DLD1 (cell line): ENCODE measurements around the gene ARHGAP22.

Experiments
- in situ Hi-C: cut with HindIII; loops from 2 replicates; pipeline ENCODE4 v1.10.0; 2017; ENCODE audit warnings: low sequenced_read_pairs

ARHGAP22 gene

GRCh38 chr10:48455392-48456151, 149.3 kb downstream of the ARHGAP22 start:
- in situ Hi-C loops = no loop called here

- in situ Hi-C loops = no loop called here
Observed at GRCh38 chr10:48455055-48455391, 149.8 kb downstream of the ARHGAP22 start.

GRCh38 chr10:48454302-48455054, 150.4 kb downstream of the ARHGAP22 start:
- in situ Hi-C loops = no loop called here

GRCh38 chr10:48453451-48454301, 151.2 kb downstream of the ARHGAP22 start:
- in situ Hi-C loops = no loop called here

- in situ Hi-C loops = no loop called here
Observed at GRCh38 chr10:48452879-48453412, 151.9 kb downstream of the ARHGAP22 start.

DNA sequence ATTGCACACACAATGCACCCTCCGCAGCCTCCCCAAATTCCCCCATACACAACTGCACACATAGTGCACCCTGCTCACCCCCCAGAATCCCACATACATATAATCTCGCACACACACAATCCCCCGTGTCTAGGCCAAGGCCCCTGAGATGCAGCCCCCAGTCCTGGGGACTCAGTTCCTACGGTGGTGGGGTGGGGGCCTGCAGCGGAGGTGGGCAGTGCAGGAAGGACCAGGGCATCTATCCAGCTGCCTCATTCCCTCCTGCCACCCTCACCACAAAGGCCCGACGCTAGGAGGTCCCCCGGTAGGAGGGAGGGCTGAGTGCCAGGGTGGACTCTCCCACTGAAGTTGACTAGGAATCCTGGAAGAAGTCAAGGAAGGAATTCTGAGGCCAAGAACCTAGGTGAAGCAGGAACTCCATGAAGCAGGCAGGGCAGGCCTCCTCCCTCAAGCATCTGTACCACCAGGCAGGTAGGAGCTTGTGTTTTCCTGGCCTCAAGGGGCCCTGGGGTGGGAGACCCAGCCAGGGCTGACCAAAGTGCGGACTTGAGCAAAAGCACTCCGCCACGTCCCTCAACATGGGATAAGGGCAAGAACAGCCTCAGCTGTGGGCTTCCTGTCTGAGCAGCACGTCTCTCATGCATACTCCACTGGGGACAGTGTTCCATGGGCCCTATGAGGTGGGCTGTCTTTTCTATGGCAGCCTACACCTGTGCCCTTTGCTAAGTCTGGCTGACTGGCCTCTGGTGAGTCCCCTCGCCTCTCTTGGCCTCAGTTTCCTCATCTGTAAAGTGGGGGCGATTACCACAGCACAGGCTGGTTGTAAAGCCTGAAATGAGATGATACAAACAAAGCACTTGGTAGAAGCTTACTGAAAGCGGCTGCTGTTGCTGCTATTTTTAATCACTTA, 152.6 kb downstream of the ARHGAP22 start:
- in situ Hi-C loops = no loop called here

GRCh38 chr10:48450741-48451466, 154.0 kb downstream of the ARHGAP22 start:
- in situ Hi-C loops = no loop called here

DNA sequence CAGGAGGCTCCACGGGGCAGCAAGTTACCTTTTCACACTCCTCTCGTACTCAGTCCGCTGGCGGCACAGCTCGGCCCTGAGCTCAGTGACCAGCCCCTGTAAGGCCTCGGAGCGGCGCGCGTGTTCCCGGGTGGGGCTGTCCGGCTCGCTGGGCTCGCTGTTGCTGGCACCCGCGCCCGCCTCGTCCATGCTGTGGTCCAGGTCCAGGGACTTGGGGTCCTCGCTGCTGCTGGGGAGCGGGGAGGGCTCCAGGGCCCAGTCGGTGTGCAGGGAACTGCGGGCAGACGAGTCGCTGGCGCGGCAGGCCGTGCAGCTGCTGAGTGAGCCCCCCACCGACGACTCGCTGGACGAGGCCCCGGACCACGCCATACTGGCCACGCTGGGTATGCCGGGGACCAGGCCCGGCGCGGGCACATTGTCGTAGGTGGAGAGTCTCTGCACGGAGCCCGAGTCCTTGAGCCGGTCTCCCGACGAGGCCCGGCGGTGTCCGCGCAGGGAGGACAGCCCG, 154.6 kb downstream of the ARHGAP22 start:
- in situ Hi-C loops = no loop called here

DNA sequence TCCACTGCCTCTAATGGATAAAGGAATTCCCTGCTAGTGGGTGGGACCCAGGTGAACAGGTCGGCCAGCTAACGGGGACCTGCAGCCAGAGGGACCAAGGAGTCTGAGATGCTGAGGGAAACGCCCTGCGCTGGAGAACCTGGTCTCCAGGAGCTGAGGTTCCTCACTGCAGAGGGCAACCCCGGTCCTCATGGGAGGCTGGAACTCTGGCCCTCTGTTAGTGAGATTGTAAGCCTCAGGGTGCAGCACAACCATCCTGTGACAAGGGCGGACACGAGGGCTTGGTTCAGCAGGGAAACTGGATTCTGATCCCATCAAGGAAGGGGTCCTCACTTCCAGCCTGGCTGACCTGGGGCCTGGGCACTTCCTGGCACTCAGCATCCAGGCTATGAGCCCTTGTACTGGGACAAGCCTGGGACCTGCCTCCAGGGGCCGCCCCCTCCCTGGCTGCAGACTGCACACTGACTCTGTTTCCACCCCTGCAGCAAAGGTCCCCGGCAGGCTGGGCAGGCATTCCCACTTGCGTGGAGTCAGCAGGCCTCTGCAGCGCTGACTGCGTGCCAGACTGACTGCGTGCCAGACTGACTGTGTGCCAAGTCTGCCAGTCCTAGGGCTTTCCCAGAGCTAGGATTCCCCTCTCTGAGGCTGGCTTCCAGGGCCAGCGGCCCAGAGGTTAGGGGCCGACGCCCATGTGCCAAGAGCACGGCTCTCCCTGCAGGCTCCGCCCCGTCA, 155.2 kb downstream of the ARHGAP22 start:
- in situ Hi-C loops = loop anchor here (25.0 kb wide), 1 partner anchor 1912 kb away; no protein-coding TSS in a partner anchor

DNA sequence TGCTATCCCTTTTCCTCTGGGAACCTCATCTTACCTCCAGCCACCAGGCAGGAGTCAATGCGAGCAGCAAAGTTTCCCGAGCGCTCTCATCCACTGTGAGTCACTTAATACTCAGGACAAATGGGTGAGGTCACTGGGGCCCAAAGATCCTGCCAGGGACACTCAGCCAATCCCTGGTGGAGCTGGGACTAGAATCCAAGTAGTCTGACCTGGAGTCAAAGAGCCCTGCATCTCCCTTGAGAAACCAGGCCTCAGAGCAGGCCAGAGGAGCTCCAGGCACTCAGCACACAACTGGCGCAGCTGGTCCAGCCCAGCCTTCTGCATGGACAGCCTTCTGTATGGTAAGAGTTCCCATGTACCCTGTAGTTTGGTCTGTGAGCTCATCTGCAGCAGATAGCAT, 156.1 kb downstream of the ARHGAP22 start:
- in situ Hi-C loops = loop anchor here (25.0 kb wide), 1 partner anchor 1911 kb away; no protein-coding TSS in a partner anchor

DNA sequence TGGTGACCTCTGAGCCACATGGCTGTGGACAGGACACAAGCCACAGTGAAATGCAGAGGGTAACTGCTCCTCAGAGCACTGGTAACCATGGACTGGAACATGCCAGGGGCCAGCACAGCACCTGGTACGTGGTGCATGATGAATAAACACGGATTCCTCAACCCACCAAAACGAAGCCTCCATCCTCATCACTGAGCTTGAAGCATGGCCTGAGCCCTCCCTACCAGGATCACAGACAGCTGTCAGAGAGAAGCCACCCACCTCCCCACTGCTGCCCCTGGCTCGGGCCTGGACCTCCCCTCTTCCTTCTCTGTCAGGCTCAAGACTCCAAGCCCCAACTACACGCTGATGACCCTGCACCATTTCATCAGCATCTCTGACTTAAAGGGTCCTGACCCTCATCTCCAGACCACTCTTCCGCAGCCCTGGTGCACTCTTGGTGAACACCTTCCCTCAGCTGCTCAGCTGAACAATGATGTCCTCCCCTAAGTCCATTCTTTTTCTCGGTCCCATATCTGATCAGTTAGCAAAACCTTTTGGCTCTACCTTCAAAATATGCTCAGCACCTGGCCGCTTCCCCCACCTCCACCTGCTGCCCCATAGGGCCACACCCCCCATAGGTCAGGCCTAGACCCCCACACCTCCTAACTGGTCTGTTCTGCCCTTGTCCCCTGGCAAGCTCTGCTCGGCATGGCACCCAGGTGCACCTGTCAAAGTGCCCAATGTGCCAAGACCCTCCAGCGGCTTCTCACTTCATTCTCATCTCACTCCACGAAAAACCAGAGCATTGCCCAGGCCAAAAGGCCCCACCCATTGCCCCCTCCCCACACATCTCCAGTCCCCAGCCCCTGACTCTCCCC, 157.3 kb downstream of the ARHGAP22 start:
- in situ Hi-C loops = loop anchor here (25.0 kb wide), 1 partner anchor 1910 kb away; no protein-coding TSS in a partner anchor

DNA sequence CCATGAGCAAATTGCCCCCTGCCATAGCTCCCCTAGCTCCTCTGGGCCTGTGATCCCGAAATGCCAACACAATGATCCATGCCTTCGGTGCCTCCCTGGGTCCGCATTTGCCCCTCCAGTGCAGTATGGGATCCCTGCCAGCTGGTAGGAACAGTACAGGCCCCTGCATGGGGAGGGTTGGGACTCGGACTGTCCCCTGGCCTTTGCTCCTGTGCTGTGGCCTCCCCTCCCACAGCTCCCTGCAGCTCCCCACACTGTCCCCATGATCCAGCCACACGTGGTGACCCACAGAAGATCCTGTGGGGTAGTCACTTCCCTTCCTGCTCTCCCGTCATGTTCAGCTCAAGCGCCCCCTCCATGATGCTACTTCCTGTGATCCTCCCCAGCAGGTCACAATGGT, 158.1 kb downstream of the ARHGAP22 start:
- in situ Hi-C loops = loop anchor here (25.0 kb wide), 1 partner anchor 1909 kb away; no protein-coding TSS in a partner anchor

- in situ Hi-C loops = loop anchor here (25.0 kb wide), 1 partner anchor 1909 kb away; no protein-coding TSS in a partner anchor
Observed at GRCh38 chr10:48445932-48446331, 158.9 kb downstream of the ARHGAP22 start.

- in situ Hi-C loops = loop anchor here (25.0 kb wide), 1 partner anchor 1908 kb away; no protein-coding TSS in a partner anchor
Observed at GRCh38 chr10:48444861-48445841, 159.7 kb downstream of the ARHGAP22 start.

DNA sequence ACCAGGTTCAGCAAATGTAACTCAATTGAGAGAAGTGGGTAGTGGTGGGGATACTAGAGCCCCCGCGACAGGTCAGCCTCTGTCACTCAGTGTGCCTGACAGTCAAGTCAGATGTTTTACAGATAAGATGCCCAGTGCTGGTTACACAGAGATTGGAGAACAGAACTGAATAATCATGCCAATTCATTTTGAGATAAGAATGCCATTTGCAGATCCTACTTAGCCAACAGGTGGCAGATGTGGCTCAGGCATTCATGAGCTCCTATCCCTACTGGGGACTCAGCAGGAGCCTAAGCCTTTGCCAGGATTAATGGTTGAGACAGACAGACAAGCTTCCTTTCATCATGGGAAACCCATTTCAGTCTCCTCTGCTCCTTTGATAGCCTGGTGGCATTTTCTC, 160.6 kb downstream of the ARHGAP22 start:
- in situ Hi-C loops = loop anchor here (25.0 kb wide), 1 partner anchor 1907 kb away; no protein-coding TSS in a partner anchor

GRCh38 chr10:48442809-48443177, 162.1 kb downstream of the ARHGAP22 start:
- in situ Hi-C loops = loop anchor here (25.0 kb wide), 1 partner anchor 1905 kb away; no protein-coding TSS in a partner anchor
